Measurements from ENCODE around the gene TLL1.

TLL1 gene

GRCh38 chr4:166066936-166067335 is 193.9 kb downstream of the TLL1 start:
- H2AFZ ChIP-seq (ENCODE audit: low read length), result no peak overlapping the region
- TF ChIP-seq CTCF (IDR thresholded peaks at IDR 0.05; ENCODE audit: low read length) (no peak), EZH2 (IDR thresholded peaks at IDR 0.05; ENCODE audit: borderline replicate concordance, low read length) (no peak)

DNA sequence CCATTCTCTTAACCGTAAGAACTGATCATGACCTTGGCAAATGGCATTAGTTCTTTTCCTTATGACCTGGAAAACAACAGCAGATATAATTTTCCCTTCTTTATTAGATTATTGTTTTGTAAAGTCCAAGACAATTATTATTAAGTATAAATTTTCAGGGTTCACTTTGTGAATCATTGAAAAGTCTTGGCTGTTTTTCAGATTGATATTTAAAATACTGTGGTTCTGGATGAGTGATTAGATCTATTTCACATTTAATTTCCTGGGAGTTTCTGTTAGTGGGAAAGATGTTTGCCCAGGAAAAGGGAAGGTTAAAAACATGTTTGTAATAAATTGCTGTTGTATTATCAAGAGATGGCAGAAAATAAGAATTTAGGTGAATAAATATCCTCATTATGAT is 194.9 kb downstream of the TLL1 start:
- Histone ChIP-seq H3K9ac (ENCODE audit: low read length) (no peak overlapping the region), H4K20me1 (ENCODE audit: insufficient read depth, low read length) (no peaks in the 10 kb centered on the region), H3K9me2 (ENCODE audit: low read depth, low read length) (no peaks in the 10 kb centered on the region), H3K4me2 (ENCODE audit: low read length) (no peak overlapping the region), H3K9me3 (ENCODE audit: low read length) (no peaks in the 10 kb centered on the region), H3K27me3 (ENCODE audit: insufficient read depth, low read length) (no peaks in the 10 kb centered on the region), H3F3A (ENCODE audit: insufficient read depth, low read length) (no peaks in the 10 kb centered on the region), H3K4me3 (ENCODE audit: low read depth, low read length, poor library complexity, severe bottlenecking) (no peak overlapping the region), H3K4me1 (ENCODE audit: insufficient read depth, low read length, severe bottlenecking) (no peaks in the 10 kb centered on the region), H3K36me3 (ENCODE audit: insufficient read depth, low read length) (no peaks in the 10 kb centered on the region), H2AFZ (ENCODE audit: low read length) (no peak overlapping the region), H3K79me2 (ENCODE audit: insufficient read depth, low read length) (no peaks in the 10 kb centered on the region), H3K27ac (ENCODE audit: low read depth, low read length, poor library complexity, severe bottlenecking) (no peak overlapping the region)
- TF ChIP-seq CTCF (IDR thresholded peaks at IDR 0.05; ENCODE audit: low read length) (no peak), EZH2 (IDR thresholded peaks at IDR 0.05; ENCODE audit: borderline replicate concordance, low read length) (no peak)

More at GRCh38 chr4:166066936-166067335, 193.9 kb downstream of the TLL1 start:
- Histone ChIP-seq H3K27me3 (ENCODE audit: insufficient read depth, low read length) (no peaks in the 10 kb centered on the region), H3K36me3 (ENCODE audit: insufficient read depth, low read length) (no peaks in the 10 kb centered on the region), H3K4me1 (ENCODE audit: insufficient read depth, low read length, severe bottlenecking) (no peaks in the 10 kb centered on the region), H3F3A (ENCODE audit: insufficient read depth, low read length) (no peaks in the 10 kb centered on the region), H3K27ac (ENCODE audit: low read depth, low read length, poor library complexity, severe bottlenecking) (no peak overlapping the region), H3K9me2 (ENCODE audit: low read depth, low read length) (no peaks in the 10 kb centered on the region), H3K4me2 (ENCODE audit: low read length) (no peak overlapping the region), H3K9ac (ENCODE audit: low read length) (no peak overlapping the region), H3K79me2 (ENCODE audit: insufficient read depth, low read length) (no peaks in the 10 kb centered on the region), H3K4me3 (ENCODE audit: low read depth, low read length, poor library complexity, severe bottlenecking) (no peak overlapping the region), H4K20me1 (ENCODE audit: insufficient read depth, low read length) (no peaks in the 10 kb centered on the region), H3K9me3 (ENCODE audit: low read length) (no peaks in the 10 kb centered on the region)

- Histone ChIP-seq H3K9me2 (ENCODE audit: low read depth, low read length) (no peaks in the 10 kb centered on the region), H3K27me3 (ENCODE audit: insufficient read depth, low read length) (no peaks in the 10 kb centered on the region), H3K9ac (ENCODE audit: low read length) (no peak overlapping the region), H3K27ac (ENCODE audit: low read depth, low read length, poor library complexity, severe bottlenecking) (no peak overlapping the region), H3K9me3 (ENCODE audit: low read length) (no peaks in the 10 kb centered on the region), H3K4me3 (ENCODE audit: low read depth, low read length, poor library complexity, severe bottlenecking) (no peak overlapping the region), H3K4me2 (ENCODE audit: low read length) (no peak overlapping the region), H3K79me2 (ENCODE audit: insufficient read depth, low read length) (no peaks in the 10 kb centered on the region), H3F3A (ENCODE audit: insufficient read depth, low read length) (no peaks in the 10 kb centered on the region), H3K4me1 (ENCODE audit: insufficient read depth, low read length, severe bottlenecking) (no peaks in the 10 kb centered on the region), H4K20me1 (ENCODE audit: insufficient read depth, low read length) (no peaks in the 10 kb centered on the region), H3K36me3 (ENCODE audit: insufficient read depth, low read length) (no peaks in the 10 kb centered on the region), H2AFZ (ENCODE audit: low read length) (no peak overlapping the region)
- TF ChIP-seq EZH2 (IDR thresholded peaks at IDR 0.05; ENCODE audit: borderline replicate concordance, low read length) (no peak), CTCF (IDR thresholded peaks at IDR 0.05; ENCODE audit: low read length) (no peak)
Observed at GRCh38 chr4:166073783-166074182, 200.7 kb downstream of the TLL1 start.
